Cardiac muscle cell (in vitro differentiated cells and primary cell): ENCODE measurements around the gene COL9A3. TPM values are rescaled to one million over a fixed set of nuclear protein-coding genes. Genes with fewer than 3 reads are reported as not detected.

Source experiments
- DNase-seq, 2 donors: peaks; one replicate each; pipeline versions ENCODE4 v3.0.0 to v3.0.0-alpha.2; 2010 to 2017; ENCODE audit warnings: low read depth in 1 of 2, low spot score in 1 of 2
- H3K27ac ChIP-seq: fragments of 200-600 bp; sonication (generic); 2 replicates; pipeline ENCODE4 v1.5.1; 2016
- H3K27me3 ChIP-seq: fragments of 200-600 bp; sonication (generic); 2 replicates; pipeline ENCODE4 v1.6.0; 2016; ENCODE audit warnings: control low read depth
- H3K36me3 ChIP-seq: fragments of 200-600 bp; sonication (generic); 2 replicates; pipeline ENCODE4 v1.5.1; 2016; ENCODE audit warnings: control low read depth
- H3K4me1 ChIP-seq: fragments of 200-600 bp; sonication (generic); 2 replicates; pipeline ENCODE4 v1.8.1; 2017; ENCODE audit warnings: low read depth, mild to moderate bottlenecking, mixed run types
- H3K4me3 ChIP-seq: fragments of 200-600 bp; sonication (generic); 2 replicates; pipeline ENCODE4 v1.5.1; 2016; ENCODE audit warnings: mild to moderate bottlenecking
- H3K9me3 ChIP-seq: fragments of 200-600 bp; sonication (generic); 2 replicates; pipeline ENCODE4 v1.5.1; 2017; ENCODE audit warnings: low read depth, mild to moderate bottlenecking, control low read depth
- polyA plus RNA-seq: library from polyadenylated mRNA; unstranded; fragments of >200 nt; fragmentation: Nextera tagmentation; extraction: Ambion mirVana; gene quantifications from 2 replicates; pipeline ENCODE4 v1.2.1, GENCODE V29; 2016
- total RNA-seq: library from RNA; depleted of rRNA; stranded (reverse); fragments of >200 nt; gene quantifications from 2 replicates; pipeline ENCODE4 v1.2.3, GENCODE V29; 2016
- TF ChIP-seq, protein P1 (sequence below): IDR thresholded peaks from 2 replicates; pipeline ENCODE4 v1.5.1; 2012; ENCODE audit warnings: low read depth, mild to moderate bottlenecking, low read length

The COL9A3 gene
- total and polyA plus RNA-seq, 2 experiments from 2014 or later, result 6.4 to 10.3 TPM

DNA sequence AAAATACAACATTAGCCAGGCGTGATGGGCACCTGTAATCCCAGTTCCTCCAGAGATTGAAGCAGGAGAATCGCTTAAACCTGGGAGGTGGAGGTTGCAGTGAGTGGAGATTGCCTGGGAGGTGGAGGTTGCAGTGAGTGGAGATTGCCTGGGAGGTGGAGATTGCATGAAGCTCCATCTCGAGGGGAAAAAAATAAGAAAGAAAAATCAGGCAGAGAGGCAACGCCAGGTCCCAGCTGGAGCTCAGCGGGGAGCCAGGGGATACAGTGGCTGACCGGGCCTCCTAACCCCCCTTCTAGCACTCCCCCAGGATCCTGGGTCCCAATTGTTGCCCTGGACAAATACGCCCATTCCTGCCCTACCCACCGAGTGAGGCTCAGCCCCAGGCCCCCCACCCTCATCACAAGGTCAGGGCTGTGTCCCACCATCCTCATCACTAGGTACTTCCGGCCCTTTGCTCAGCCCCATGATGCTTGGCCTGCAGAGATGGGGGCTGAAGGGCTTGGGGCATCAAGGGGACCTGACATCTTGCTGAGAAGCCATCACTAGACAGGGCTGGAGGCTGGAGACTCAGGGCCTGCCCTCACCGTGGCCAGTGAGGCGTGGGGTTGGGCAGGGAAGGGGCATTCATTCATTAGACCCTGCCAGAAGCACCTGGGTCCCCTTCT, 10.3 kb upstream of the COL9A3 start:
- peaks cover 21% of the 10 kb centered on the region for H3K36me3 ChIP-seq
- H3K4me1 ChIP-seq, result peaks cover 8% of the 10 kb centered on the region
- H3K9me3 ChIP-seq, result no peaks in the 10 kb centered on the region
- TF ChIP-seq, protein P1, sequence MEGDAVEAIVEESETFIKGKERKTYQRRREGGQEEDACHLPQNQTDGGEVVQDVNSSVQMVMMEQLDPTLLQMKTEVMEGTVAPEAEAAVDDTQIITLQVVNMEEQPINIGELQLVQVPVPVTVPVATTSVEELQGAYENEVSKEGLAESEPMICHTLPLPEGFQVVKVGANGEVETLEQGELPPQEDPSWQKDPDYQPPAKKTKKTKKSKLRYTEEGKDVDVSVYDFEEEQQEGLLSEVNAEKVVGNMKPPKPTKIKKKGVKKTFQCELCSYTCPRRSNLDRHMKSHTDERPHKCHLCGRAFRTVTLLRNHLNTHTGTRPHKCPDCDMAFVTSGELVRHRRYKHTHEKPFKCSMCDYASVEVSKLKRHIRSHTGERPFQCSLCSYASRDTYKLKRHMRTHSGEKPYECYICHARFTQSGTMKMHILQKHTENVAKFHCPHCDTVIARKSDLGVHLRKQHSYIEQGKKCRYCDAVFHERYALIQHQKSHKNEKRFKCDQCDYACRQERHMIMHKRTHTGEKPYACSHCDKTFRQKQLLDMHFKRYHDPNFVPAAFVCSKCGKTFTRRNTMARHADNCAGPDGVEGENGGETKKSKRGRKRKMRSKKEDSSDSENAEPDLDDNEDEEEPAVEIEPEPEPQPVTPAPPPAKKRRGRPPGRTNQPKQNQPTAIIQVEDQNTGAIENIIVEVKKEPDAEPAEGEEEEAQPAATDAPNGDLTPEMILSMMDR, result no peak
- H3K27ac ChIP-seq, result no peak overlapping the region
- DNase-seq, result no peak
- no peak overlapping the region for H3K4me3 ChIP-seq
- no peaks in the 10 kb centered on the region for H3K27me3 ChIP-seq

DNA sequence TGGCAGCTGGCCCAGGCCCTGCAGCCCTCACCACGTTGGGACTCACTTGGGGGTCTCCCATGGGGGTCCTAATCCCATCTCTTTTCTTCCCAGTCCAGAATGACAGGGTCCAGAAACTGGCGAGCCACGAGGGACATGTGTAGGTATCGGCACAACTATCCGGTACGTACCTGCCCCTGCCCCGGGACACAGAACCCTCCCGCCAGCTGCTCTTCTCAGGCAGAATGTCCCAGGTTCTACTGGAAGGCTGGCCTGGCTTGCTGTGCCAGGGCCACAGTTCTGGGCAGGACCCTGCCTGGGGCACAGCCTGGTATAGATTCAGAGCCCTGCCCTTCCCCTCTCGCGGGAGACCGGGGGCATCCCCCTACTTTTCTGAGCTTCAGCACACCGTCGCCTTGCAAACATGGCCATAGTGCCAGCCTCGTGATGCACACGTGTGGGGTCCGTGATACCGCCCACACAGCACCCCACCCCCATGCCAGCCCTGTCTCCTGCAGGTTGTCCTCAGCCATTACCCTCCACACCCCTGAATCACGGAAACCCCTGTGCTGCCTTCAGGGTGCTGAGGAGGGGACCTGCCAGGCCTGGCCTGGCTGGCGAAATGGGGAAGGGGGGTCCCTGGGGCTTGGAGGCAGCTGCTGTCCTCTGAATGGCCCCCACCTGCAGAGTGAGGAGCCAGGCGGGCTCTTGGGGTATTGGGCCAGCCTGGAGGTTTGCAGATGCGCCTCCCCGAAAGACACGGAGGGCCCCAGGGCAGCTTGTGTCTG, 9.2 kb upstream of the COL9A3 start:
- H3K4me3 ChIP-seq, result no peak overlapping the region
- no peaks in the 10 kb centered on the region for H3K27me3 ChIP-seq
- DNase-seq, result no peak
- no peaks in the 10 kb centered on the region for H3K9me3 ChIP-seq
- peaks cover 8% of the 10 kb centered on the region for H3K4me1 ChIP-seq
- no peak overlapping the region for H3K27ac ChIP-seq
- TF ChIP-seq, protein P1, result no peak
- peaks cover 23% of the 10 kb centered on the region for H3K36me3 ChIP-seq

DNA sequence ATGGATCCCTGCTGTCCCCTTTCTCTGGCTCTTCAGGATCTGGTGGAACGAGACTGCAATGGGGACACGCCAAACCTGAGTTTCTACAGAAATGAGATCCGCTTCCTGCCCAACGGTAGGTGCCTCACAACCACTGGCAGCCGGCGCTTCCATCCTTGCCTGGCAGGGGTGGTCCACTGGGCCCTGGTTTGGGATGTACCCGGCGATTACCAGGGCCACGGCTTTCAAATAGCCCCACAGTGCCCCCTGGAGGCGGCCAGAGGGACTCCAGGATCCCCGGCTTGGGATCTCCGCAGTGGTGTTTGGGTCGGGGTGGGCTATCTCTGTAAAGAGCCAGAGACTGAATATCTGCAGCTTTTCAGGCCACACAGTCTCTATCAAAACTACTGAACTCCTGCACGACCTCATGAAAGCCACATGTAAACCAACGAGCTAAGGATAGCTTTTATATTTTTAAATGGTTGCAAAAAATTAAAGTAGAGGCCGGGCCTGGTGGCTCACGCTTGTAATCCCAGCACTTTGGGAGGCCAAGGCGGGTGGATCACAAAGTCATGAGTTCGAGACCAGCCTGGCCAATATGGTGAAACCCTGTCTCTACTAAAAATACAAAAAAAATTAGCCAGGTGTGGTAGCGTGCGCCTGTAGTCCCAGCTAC, 8.5 kb upstream of the COL9A3 start:
- H3K4me1 ChIP-seq, result peaks cover 8% of the 10 kb centered on the region
- H3K4me3 ChIP-seq, result no peak overlapping the region
- peak; percentile 64 to 75 for DNase-seq
- H3K9me3 ChIP-seq, result no peaks in the 10 kb centered on the region
- no peaks in the 10 kb centered on the region for H3K27me3 ChIP-seq
- TF ChIP-seq, protein P1, result peak; percentile 97
- no peak overlapping the region for H3K27ac ChIP-seq
- peaks cover 23% of the 10 kb centered on the region for H3K36me3 ChIP-seq

- Histone ChIP-seq H3K9me3 (no peaks in the 10 kb centered on the region), H3K4me1 (peaks cover 8% of the 10 kb centered on the region), H3K36me3 (peaks cover 23% of the 10 kb centered on the region), H3K27ac (no peak overlapping the region), H3K4me3 (no peak overlapping the region), H3K27me3 (no peaks in the 10 kb centered on the region)
- no peak for DNase-seq
- TF ChIP-seq, protein P1, result no peak
These were observed 7.1 kb upstream of the COL9A3 start for GRCh38 chr20:62809530-62810428.

GRCh38 chr20:62811320-62811719, 5.5 kb upstream of the COL9A3 start:
- Histone ChIP-seq H3K9me3 (no peaks in the 10 kb centered on the region), H3K27ac (no peak overlapping the region), H3K27me3 (peaks cover 9% of the 10 kb centered on the region), H3K36me3 (peaks cover 23% of the 10 kb centered on the region), H3K4me3 (no peak overlapping the region), H3K4me1 (no peaks in the 10 kb centered on the region)
- no peak for DNase-seq
- TF ChIP-seq, protein P1, result no peak
